Measurements from ENCODE around the gene LDHD. TPM values are rescaled to one million over a fixed set of nuclear protein-coding genes. Genes with fewer than 3 reads are reported as not detected.

The LDHD gene
- polyA plus RNA-seq, 2 donors = 11.8 to 12.6 TPM

DNA sequence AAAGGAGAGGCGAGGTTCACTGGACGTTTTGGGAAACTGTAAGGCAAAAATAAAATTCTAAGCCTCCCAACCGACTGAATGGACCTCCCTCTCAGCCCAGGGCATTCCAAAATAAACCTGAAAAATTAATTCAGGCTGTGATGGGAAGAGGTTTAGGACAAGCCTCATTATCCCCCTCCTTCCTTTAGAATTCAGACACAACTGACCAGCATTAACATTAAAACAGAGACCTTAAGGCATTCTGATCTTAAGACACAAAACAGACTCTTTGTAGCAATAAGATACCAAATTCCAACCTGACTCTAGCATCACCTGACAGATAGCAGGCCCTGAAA is 298 bp upstream of the LDHD start:
- 38 to 47% methylated on average over 3 of the region's 3 CpGs for WGBS, 2 donors
- Histone ChIP-seq H3K4me3 (ENCODE audit: low read depth in 1 of 2, low read length in 2 of 2) (peak overlapping the region in 1 of 2 donors; percentile 67), H3K27me3 (ENCODE audit: control insufficient read depth in 1 of 2, insufficient read depth in 2 of 2, low read length in 2 of 2) (no peaks in the 10 kb centered on the region), H3K9me3 (ENCODE audit: control insufficient read depth in 2 of 2, insufficient read depth in 1 of 2, low read depth in 1 of 2, low read length in 1 of 2) (no peaks in the 10 kb centered on the region), H3K36me3 (ENCODE audit: control insufficient read depth in 2 of 2, insufficient read depth in 2 of 2, low read length in 1 of 2) (peaks cover 0 to 3% of the 10 kb centered on the region in 2 donors), H3K27ac (ENCODE audit: low read depth in 2 of 2, low read length in 1 of 2) (peak overlapping the region in 1 of 2 donors; percentile 67), H3K4me1 (ENCODE audit: control insufficient read depth in 2 of 2, insufficient read depth in 2 of 2, low read length in 1 of 2) (peaks cover 0 to 6% of the 10 kb centered on the region in 2 donors)

DNA sequence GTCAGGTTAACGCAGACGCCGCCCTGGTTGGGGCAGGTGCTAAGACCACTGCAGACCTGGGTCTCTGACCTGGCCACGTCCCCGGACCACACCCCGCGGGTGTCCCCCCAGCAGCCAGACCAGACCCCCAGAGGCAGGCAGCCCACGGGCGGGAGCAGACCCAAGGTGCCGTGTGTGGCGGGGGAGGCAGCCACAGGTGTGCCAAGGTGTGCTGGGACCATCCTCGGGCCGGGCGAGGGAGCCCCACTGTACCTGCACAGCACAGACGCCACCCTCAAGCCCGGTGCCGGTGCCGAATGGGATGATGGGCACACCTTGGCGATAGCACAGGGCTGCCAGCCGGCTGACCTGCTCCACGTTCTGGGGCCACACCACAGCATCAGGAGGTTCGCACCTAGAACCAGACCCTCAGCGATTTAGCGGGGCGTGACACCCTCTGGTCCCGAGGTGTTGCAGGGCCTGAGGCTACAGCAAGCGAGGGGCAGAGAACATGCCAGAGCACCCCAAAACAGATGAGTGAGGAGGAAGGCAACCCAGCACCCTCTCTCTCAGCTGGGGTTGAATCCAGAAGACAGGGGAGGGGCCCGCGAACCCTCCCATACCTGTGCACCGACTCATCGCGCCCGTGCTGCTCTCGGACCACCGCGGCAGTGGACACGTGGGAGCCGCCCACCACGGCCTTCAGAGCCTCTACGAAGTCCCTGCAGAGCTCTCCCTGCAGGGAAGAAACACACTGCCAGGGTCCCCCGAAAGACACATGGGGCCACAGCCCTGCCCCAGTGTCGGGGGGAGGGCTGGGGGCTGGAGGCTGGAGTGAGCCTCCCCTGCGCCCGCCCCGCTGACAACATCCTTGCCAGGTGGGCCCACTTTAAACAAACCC is 1.4 kb downstream of the LDHD start:
- peaks cover 3 to 16% of the 10 kb centered on the region in 2 donors for H3K4me1 ChIP-seq (ENCODE audit: control insufficient read depth in 2 of 2, insufficient read depth in 2 of 2, low read length in 1 of 2)

DNA sequence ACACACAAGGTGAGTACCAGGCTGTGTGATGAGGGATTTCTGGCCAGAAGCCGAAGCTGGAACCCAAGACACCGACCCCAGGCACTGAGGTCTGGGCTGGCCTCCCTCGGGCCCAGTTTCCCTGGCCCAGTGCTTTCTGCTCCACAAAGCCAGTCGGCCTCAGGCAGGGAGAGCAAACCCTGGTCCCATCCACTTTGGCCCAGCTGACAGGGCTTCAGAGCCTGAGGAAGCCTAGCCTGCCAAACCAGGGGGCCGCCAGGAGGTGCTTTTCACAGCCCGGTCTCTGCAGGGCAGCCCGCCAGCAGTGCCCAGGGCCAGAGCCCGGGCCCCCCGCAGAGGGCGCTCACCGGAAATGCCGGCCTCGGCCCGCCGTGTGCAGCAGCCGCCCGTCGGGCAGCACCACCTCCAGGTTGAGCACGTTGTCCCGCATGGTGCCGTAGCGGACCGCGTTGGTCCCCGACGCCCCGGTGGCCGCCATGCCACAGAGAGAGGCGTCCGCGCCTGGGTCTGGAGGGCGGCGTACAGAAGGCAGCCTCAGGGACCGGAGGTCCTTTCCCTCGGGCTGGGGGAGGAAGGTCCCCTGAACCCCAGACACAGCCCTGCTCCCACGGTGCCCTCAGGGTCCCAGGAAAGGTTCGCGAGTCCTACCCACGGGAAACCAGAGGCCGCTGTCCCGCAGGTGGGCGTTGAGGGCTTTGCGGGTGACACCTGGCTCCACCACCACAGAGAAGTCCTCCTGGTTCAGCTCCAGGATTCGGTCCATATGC is 2.2 kb downstream of the LDHD start:
- H3K27ac ChIP-seq (ENCODE audit: low read depth in 2 of 2, low read length in 1 of 2) = no peak overlapping the region
- 86 to 93% methylated on average over 40 to 44 of the region's 44 CpGs for WGBS, 2 donors
- peaks cover 0 to 3% of the 10 kb centered on the region in 2 donors for H3K36me3 ChIP-seq (ENCODE audit: control insufficient read depth in 2 of 2, insufficient read depth in 2 of 2, low read length in 1 of 2)
- H3K9me3 ChIP-seq (ENCODE audit: control insufficient read depth in 2 of 2, insufficient read depth in 1 of 2, low read depth in 1 of 2, low read length in 1 of 2) = no peaks in the 10 kb centered on the region
- H3K4me1 ChIP-seq (ENCODE audit: control insufficient read depth in 2 of 2, insufficient read depth in 2 of 2, low read length in 1 of 2) = peaks cover 10 to 23% of the 10 kb centered on the region in 2 donors
- H3K4me3 ChIP-seq (ENCODE audit: low read depth in 1 of 2, low read length in 2 of 2) = no peak overlapping the region
- no peaks in the 10 kb centered on the region for H3K27me3 ChIP-seq (ENCODE audit: control insufficient read depth in 1 of 2, insufficient read depth in 2 of 2, low read length in 2 of 2)

More for the DNA sequence above, 1.4 kb downstream of the LDHD start:
- Histone ChIP-seq H3K4me3 (ENCODE audit: low read depth in 1 of 2, low read length in 2 of 2) (peak overlapping the region; percentile 26 to 67), H3K36me3 (ENCODE audit: control insufficient read depth in 2 of 2, insufficient read depth in 2 of 2, low read length in 1 of 2) (peaks cover 0 to 3% of the 10 kb centered on the region in 2 donors), H3K9me3 (ENCODE audit: control insufficient read depth in 2 of 2, insufficient read depth in 1 of 2, low read depth in 1 of 2, low read length in 1 of 2) (no peaks in the 10 kb centered on the region), H3K27ac (ENCODE audit: low read depth in 2 of 2, low read length in 1 of 2) (no peak overlapping the region), H3K27me3 (ENCODE audit: control insufficient read depth in 1 of 2, insufficient read depth in 2 of 2, low read length in 2 of 2) (no peaks in the 10 kb centered on the region)
- 70 to 82% methylated on average over 44 to 45 of the region's 45 CpGs for WGBS, 2 donors

DNA sequence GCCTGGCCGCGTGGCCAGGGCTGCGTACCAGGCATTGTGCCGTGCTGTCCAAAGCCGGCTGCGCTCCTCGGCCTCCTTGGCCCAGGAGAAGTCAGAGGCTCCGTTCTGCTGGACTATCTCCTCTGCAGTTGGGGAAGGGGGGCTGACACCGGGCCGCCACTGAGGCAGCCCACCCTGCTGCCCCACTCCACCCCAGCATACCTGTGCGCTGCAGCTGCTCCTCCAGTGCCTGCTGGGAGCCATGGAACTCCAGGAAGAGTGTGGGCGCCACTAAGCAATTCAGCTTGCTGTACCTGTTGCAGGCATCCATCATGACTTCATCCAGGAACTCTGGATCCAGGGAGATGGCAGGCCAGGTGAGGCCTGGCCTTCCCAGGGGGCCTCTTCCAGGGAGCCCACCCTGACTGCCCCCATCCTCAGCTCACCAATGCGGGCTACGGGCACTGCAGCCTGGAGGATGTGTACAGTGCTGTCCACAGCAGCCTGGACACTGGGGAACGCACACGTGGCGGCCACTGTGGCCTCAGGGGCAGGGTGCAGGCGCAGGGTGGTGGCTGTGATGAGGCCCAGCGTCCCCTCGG is 2.9 kb downstream of the LDHD start:
- 82 to 88% methylated on average over 20 of the region's 20 CpGs for WGBS, 2 donors
- peaks cover 13 to 27% of the 10 kb centered on the region in 2 donors for H3K4me1 ChIP-seq (ENCODE audit: control insufficient read depth in 2 of 2, insufficient read depth in 2 of 2, low read length in 1 of 2)

DNA sequence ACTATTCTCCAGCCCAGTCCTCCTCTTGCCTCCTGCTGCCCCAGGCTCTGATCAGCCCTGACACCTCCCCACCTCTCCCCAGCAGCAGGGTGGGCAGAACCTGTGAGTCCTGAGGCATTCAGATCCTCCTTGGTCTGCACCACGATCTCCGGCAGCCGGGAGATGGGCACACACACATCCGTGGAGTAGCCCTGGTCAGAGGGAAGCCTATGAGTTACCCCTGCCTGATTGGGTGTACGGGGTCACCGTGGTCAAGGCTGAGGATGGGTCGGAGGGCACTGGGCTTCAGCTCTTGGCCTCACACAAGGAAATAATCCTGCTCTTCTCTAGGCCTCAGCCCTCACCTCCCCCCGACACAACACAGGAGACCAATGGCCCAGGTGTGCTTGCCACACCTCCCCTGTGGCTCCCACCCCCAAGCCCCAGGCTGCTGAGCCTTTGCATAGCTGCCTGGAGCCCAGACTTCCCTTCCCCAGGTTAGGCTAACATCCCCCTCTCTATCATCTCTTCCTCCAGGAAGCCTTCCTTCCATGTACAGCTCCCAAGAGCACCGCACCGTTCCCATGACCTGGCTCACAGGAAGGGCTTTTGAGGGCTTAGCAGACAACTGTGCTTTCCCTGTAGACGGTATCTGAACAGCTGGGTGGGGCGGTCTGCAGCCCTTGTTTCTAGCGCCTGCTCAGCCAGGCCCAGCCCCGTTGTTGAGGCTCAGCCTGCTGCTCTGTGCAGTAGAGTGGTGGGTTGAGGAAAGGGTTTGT is 3.7 kb downstream of the LDHD start:
- Histone ChIP-seq H3K27me3 (ENCODE audit: control insufficient read depth in 1 of 2, insufficient read depth in 2 of 2, low read length in 2 of 2) (no peaks in the 10 kb centered on the region), H3K27ac (ENCODE audit: low read depth in 2 of 2, low read length in 1 of 2) (no peak overlapping the region), H3K9me3 (ENCODE audit: control insufficient read depth in 2 of 2, insufficient read depth in 1 of 2, low read depth in 1 of 2, low read length in 1 of 2) (no peaks in the 10 kb centered on the region), H3K4me3 (ENCODE audit: low read depth in 1 of 2, low read length in 2 of 2) (no peak overlapping the region), H3K4me1 (ENCODE audit: control insufficient read depth in 2 of 2, insufficient read depth in 2 of 2, low read length in 1 of 2) (peaks cover 13 to 27% of the 10 kb centered on the region in 2 donors), H3K36me3 (ENCODE audit: control insufficient read depth in 2 of 2, insufficient read depth in 2 of 2, low read length in 1 of 2) (peaks cover 0 to 3% of the 10 kb centered on the region in 2 donors)
- WGBS, 2 donors = 60 to 66% methylated on average over 14 of the region's 14 CpGs

More for the DNA sequence above, 2.9 kb downstream of the LDHD start:
- Histone ChIP-seq H3K4me3 (ENCODE audit: low read depth in 1 of 2, low read length in 2 of 2) (no peak overlapping the region), H3K9me3 (ENCODE audit: control insufficient read depth in 2 of 2, insufficient read depth in 1 of 2, low read depth in 1 of 2, low read length in 1 of 2) (no peaks in the 10 kb centered on the region), H3K27me3 (ENCODE audit: control insufficient read depth in 1 of 2, insufficient read depth in 2 of 2, low read length in 2 of 2) (no peaks in the 10 kb centered on the region), H3K36me3 (ENCODE audit: control insufficient read depth in 2 of 2, insufficient read depth in 2 of 2, low read length in 1 of 2) (peaks cover 0 to 3% of the 10 kb centered on the region in 2 donors), H3K27ac (ENCODE audit: low read depth in 2 of 2, low read length in 1 of 2) (no peak overlapping the region)

DNA sequence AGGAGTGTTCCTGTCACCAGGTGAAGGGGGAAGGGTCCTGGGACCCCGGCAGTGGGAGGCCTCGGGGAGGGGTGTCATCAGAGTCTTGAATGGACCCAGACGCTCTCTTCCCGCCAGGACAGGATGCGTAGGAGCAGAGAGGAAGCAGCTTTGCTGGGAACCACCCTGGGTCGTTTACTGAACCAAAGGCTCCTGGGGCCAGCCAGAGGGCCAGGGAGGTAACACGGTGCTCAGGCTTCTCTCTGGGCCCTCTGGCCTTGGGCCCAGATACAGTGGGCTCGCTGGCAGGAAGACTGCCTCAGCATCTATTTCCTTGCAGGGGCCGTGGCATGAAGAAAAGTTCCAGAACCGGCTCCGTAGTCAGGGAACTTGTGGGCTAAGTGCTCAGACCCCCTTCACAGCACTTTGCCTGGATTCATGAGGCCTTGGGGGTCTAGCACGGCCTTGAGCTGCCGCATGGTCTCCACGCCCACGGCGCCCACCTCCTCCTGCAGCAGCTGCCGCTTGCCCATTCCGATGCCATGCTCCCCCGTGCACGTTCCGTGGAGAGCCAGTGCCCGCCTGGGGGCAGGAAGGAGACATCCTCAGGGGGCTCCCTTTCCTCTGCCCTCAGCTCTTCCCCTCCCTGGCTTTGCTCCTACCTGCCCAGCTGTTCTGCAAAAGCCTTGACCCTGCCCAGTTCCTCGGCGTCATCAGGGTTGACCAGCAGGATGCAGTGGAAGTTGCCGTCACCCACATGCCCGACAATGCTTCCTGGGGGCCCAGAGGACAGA is 4.4 kb downstream of the LDHD start:
- H3K4me1 ChIP-seq (ENCODE audit: control insufficient read depth in 2 of 2, insufficient read depth in 2 of 2, low read length in 1 of 2) = peaks cover 17 to 30% of the 10 kb centered on the region in 2 donors
- no peaks in the 10 kb centered on the region for H3K27me3 ChIP-seq (ENCODE audit: control insufficient read depth in 1 of 2, insufficient read depth in 2 of 2, low read length in 2 of 2)
- WGBS, 2 donors = 55 to 62% methylated on average over 26 of the region's 26 CpGs
- H3K36me3 ChIP-seq (ENCODE audit: control insufficient read depth in 2 of 2, insufficient read depth in 2 of 2, low read length in 1 of 2) = peaks cover 0 to 3% of the 10 kb centered on the region in 2 donors
- H3K9me3 ChIP-seq (ENCODE audit: control insufficient read depth in 2 of 2, insufficient read depth in 1 of 2, low read depth in 1 of 2, low read length in 1 of 2) = no peaks in the 10 kb centered on the region
- H3K27ac ChIP-seq (ENCODE audit: low read depth in 2 of 2, low read length in 1 of 2) = no peak overlapping the region
- H3K4me3 ChIP-seq (ENCODE audit: low read depth in 1 of 2, low read length in 2 of 2) = no peak overlapping the region

DNA sequence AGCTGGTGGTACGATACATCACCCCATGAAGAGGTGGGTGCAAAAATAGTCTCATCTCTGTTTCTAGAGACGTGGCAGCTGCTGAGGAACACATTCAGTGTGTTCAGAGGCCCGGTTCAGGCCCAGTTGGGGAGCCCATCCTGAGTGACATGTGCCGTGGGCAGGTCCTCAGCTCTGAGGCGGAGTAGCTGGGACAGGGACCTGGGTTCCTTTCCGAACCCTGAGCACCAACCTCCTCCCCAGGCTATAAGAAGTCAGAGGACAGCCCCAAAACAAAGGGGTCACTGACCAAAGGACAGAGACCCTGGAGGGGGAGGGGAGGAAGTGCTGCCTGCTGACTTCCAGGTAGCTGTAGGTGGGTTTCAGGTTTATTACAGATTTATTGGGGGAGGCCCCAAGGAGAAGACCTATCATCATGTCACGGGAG is 5.1 kb downstream of the LDHD start:
- Histone ChIP-seq H3K9me3 (ENCODE audit: control insufficient read depth in 2 of 2, insufficient read depth in 1 of 2, low read depth in 1 of 2, low read length in 1 of 2) (no peaks in the 10 kb centered on the region), H3K27ac (ENCODE audit: low read depth in 2 of 2, low read length in 1 of 2) (peak overlapping the region; percentile 88 to 90), H3K36me3 (ENCODE audit: control insufficient read depth in 2 of 2, insufficient read depth in 2 of 2, low read length in 1 of 2) (peaks cover 0 to 3% of the 10 kb centered on the region in 2 donors), H3K4me1 (ENCODE audit: control insufficient read depth in 2 of 2, insufficient read depth in 2 of 2, low read length in 1 of 2) (peaks cover 17 to 32% of the 10 kb centered on the region in 2 donors), H3K4me3 (ENCODE audit: low read depth in 1 of 2, low read length in 2 of 2) (no peak overlapping the region), H3K27me3 (ENCODE audit: control insufficient read depth in 1 of 2, insufficient read depth in 2 of 2, low read length in 2 of 2) (no peaks in the 10 kb centered on the region)
- 31 to 32% methylated on average over 7 of the region's 7 CpGs for WGBS, 2 donors

DNA sequence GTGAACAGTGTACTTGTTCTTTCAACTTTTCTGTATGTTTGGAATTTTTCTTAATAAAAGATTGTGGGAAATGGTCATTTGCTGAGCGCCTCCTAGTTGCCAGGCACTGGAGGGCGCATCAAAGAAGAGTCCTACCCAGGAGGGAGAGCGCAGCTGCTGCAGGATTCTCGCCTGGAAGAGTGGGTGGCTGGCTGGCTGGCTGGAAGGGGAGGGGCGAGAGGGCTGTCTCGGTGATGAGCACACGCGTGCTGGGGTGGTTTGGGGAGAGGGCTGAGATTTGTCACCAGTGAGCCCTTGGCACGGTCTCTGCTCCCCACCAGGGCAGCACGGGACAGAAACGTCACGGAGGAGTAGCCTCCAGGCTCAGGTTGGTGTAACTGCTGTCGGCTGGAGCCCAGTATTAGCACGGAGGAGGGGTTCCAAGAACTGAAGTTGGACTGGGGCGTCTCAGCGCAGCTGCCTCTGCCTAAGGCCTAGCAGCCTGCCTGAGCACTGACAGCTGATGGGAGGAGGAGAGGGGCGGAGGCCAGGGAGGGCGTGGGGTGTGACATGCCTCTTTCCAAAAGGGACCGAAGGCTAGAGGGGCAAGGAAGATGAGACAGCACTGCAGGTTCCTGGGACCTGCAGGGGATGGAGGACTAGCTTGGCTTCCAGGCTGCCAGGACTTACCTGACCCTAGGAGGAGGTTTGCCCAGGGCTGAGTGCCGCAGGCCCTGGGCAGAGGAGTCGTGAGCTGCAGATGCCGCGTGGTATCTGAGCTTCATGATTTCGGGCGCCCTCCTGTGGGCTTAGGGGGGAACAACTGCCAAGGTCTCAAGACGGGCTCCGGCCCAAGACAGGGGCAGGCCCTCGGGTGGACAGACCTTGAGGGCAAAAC is 5.7 kb downstream of the LDHD start:
- Histone ChIP-seq H3K27me3 (ENCODE audit: control insufficient read depth in 1 of 2, insufficient read depth in 2 of 2, low read length in 2 of 2) (no peaks in the 10 kb centered on the region), H3K36me3 (ENCODE audit: control insufficient read depth in 2 of 2, insufficient read depth in 2 of 2, low read length in 1 of 2) (peaks cover 0 to 5% of the 10 kb centered on the region in 2 donors), H3K27ac (ENCODE audit: low read depth in 2 of 2, low read length in 1 of 2) (peak overlapping the region; percentile 88 to 90), H3K4me3 (ENCODE audit: low read depth in 1 of 2, low read length in 2 of 2) (peak overlapping the region; percentile 7 to 8), H3K4me1 (ENCODE audit: control insufficient read depth in 2 of 2, insufficient read depth in 2 of 2, low read length in 1 of 2) (peaks cover 17 to 36% of the 10 kb centered on the region in 2 donors), H3K9me3 (ENCODE audit: control insufficient read depth in 2 of 2, insufficient read depth in 1 of 2, low read depth in 1 of 2, low read length in 1 of 2) (no peaks in the 10 kb centered on the region)
- WGBS, 2 donors = 9 to 12% methylated on average over 28 of the region's 28 CpGs

Data from esophagus (tissue), 2 donors.